IPS-11a (cell line): ENCODE results near the gene PCDHA8.
"Not testable (repeated sequence)": the region's sequence is repeated elsewhere in the genome, so short reads cannot be mapped to it uniquely, and the experiment has no call there.

Experiments used
- H3K4me3 ChIP-seq: one replicate; pipeline ENCODE4 v1.5.1; 2013; ENCODE audit warnings: low read depth, low read length, control low read depth

PCDHA8 gene

DNA sequence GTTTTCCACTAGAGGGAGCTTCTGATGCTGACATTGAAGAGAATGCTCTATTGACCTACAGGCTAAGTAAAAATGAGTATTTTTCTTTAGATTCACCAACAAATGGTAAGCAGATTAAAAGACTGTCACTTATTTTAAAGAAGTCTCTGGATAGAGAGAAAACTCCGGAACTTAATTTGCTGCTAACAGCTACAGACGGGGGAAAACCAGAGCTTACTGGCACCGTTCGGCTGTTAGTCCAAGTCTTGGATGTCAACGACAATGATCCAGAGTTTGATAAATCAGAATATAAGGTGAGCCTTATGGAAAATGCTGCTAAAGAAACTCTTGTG lies 28.5 kb downstream of the PCDHA8 start:
- no peak overlapping the region for H3K4me3 ChIP-seq

DNA sequence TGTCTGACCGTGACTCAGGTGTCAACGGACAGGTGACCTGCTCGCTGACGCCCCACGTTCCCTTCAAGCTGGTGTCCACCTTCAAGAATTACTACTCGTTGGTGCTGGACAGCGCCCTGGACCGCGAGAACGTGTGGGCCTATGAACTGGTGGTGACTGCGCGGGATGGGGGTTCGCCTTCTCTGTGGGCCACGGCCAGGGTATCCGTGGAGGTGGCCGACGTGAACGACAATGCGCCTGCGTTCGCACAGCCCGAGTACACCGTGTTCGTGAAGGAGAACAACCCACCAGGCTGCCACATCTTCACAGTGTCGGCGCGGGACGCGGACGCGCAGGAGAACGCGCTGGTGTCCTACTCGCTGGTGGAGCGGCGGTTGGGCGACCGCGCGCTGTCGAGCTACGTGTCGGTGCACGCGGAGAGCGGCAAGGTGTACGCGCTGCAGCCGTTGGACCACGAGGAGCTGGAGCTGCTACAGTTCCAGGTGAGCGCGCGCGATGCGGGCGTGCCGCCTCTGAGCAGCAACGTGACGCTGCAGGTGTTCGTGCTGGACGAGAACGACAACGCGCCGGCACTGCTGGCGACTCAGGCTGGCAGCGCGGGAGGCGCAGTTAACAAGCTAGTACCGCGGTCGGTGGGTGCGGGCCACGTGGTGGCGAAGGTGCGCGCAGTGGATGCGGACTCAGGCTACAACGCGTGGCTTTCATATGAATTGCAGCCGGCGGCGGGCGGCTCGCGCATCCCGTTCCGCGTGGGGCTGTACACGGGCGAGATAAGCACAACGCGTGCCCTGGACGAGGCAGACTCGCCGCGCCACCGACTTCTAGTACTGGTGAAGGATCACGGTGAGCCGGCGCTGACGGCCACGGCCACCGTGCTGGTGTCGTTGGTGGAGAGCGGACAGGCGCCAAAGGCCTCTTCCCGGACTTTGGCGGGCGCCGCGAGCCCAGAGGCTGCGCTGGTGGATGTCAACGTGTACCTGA lies 29.5 kb downstream of the PCDHA8 start:
- no peak overlapping the region for H3K4me3 ChIP-seq

DNA sequence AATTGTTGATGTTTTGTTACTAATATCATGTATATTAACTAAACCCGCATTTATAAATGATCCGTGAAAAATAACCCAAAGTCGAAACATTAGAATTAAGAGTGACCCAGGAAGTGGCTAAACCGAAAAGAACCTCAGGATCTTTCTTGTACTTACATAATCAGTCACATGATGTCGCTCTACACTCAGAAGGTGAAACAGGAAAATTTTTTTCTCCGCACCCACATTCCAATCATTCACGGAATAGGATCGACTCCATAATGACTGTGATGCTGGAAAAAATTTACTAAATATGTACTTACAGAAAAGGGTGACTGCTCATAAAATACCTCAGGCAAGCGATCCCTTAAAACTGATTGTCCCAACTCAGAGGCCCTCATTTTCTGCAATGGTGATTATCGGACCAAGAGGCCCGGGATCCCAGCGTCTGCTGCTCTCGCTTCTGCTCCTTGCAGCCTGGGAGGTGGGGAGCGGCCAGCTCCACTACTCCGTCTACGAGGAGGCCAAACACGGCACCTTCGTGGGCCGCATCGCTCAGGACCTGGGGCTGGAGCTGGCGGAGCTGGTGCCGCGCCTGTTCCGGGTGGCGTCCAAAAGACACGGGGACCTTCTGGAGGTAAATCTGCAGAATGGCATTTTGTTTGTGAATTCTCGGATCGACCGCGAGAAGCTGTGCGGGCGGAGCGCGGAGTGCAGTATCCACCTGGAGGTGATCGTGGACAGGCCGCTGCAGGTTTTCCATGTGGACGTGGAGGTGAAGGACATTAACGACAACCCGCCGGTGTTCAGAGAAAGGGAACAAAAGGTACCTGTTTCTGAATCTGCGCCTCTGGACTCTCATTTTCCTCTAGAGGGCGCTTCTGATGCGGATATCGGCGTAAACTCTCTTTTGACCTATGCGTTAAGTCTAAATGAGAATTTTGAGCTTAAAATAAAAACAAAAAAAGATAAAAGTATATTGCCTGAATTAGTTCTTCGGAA lies 34.4 kb downstream of the PCDHA8 start, which contains the start of gene PCDHA12:
PCDHA12 (plus strand) TSS at position 224 of the 981 bp plus-strand sequence; CDS start at position 389, 165 bp downstream.
- H3K4me3 ChIP-seq = peak within 1 kb of the TSS; percentile 73

DNA sequence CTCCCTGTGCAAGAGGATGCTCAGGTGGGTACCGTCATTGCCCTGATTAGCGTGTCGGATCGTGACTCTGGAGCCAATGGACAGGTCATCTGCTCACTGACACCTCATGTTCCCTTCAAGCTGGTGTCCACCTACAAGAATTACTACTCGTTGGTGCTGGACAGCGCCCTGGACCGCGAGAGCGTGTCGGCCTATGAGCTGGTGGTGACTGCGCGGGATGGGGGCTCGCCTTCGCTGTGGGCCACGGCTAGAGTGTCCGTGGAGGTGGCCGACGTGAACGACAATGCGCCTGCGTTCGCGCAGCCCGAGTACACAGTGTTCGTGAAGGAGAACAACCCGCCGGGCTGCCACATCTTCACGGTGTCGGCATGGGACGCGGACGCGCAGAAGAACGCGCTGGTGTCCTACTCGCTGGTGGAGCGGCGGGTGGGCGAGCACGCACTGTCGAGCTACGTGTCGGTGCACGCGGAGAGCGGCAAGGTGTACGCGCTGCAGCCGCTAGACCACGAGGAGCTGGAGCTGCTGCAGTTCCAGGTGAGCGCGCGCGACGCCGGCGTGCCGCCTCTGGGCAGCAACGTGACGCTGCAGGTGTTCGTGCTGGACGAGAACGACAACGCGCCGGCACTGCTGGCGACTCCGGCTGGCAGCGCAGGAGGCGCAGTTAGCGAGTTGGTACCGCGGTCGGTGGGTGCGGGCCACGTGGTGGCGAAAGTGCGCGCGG lies 35.7 kb downstream of the PCDHA8 start:
- H3K4me3 ChIP-seq = not testable (repeated sequence)

DNA sequence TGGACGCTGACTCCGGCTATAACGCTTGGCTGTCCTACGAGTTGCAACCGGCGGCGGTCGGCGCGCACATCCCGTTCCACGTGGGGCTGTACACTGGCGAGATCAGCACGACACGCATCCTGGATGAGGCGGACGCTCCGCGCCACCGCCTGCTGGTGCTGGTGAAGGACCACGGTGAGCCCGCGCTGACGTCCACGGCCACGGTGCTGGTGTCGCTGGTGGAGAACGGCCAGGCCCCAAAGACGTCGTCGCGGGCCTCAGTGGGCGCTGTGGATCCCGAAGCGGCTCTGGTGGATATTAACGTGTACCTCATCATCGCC lies 36.2 kb downstream of the PCDHA8 start:
- no peak overlapping the region for H3K4me3 ChIP-seq

DNA sequence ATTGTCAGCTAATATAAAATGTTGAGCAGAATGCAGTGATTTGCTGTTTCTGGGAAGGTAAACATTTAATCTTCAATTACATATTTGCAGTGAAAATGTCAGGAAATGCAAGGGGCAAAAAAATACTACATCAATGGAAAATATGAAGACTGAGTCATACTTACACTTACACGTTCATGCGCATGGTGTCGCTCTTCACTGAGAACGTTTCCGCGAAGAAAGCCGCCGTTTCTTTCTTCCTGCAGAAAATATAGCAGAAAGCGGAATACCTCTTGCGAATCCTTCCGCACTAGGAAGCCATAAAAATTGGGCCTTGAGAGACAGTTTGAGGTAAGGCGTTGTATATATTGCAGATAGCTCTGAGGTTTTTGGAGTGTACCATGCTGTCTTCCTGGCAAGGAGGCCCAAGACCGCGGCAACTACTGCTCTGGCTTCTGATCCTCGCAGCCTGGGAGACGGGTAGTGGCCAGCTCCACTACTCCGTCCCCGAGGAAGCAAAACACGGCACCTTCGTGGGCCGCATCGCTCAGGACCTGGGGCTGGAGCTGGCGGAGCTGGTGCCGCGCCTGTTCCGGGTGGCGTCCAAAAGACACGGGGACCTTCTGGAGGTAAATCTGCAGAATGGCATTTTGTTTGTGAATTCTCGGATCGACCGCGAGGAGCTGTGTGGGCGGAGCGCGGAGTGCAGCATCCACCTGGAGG lies 41.1 kb downstream of the PCDHA8 start, which contains the start of gene PCDHA13:
PCDHA13 (plus strand) TSS at position 236 of the 702 bp plus-strand sequence; CDS start at position 381, 145 bp downstream.
- no peak within 1 kb of the TSS for H3K4me3 ChIP-seq

DNA sequence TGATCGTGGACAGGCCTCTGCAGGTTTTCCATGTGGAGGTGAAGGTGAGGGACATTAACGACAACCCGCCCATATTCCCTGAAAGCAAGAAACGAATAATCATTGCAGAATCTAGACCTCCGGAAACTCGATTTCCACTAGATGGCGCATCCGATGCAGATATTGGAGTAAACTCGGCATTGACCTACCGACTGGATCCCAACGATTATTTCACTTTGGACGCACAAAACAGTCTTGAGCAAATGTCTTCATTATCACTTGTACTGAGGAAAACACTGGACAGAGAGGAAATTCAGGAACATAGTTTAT lies 41.6 kb downstream of the PCDHA8 start:
- H3K4me3 ChIP-seq = no peak overlapping the region

DNA sequence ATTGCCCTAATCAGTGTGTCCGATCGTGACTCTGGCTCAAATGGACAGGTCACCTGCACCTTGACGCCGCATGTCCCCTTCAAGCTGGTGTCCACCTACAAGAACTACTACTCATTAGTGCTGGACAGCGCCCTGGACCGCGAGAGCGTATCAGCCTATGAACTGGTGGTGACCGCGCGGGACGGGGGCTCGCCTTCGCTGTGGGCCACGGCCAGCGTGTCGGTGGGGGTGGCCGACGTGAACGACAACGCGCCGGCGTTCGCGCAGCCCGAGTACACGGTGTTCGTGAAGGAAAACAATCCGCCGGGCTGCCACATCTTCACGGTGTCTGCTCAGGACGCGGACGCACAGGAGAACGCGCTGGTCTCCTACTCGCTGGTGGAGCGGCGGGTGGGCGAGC lies 42.4 kb downstream of the PCDHA8 start:
- H3K4me3 ChIP-seq = no peak overlapping the region

DNA sequence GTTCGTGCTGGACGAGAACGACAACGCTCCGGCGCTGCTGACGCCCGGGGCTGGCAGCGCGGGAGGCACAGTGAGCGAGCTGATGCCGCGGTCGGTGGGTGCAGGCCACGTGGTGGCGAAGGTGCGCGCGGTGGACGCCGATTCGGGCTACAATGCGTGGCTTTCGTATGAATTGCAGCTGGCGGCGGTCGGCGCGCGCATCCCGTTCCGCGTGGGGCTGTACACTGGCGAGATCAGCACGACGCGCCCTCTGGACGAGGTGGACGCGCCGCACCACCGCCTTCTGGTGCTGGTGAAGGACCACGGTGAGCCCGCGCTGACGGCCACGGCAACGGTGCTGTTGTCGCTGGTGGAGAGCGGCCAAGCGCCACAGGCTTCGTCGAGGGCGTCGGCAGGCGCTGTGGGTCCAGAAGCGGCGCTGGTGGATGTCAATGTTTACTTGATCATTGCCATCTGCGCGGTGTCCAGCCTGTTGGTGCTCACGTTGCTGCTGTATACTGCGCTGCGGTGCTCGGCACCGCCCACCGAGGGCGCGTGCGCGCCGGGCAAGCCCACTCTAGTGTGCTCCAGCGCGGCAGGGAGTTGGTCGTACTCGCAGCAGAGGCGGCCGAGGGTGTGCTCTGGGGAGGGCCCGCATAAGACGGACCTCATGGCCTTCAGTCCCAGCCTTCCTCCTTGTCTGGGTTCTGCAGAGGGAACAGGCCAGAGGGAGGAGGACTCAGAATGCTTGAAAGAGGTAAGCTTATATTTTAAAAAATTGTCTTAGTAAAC lies 43.1 kb downstream of the PCDHA8 start:
- H3K4me3 ChIP-seq = no peak overlapping the region
